SK-N-SH treated with all-trans-retinoic acid at 6 μM for 48 hours (cell line): ENCODE data around the gene CDC42EP3.

ENCODE experiments used
- ARNTL ChIP-seq: fragments of 450-650 bp; formaldehyde crosslinking; IDR thresholded peaks from 2 replicates; pipeline ENCODE4 v1.5.0; 2020; ENCODE audit warnings: low read depth, mild to moderate bottlenecking, moderate library complexity, borderline replicate concordance
- BACH2 ChIP-seq: fragments of 250-450 bp; sonication (Bioruptor Pico); IDR thresholded peaks from 2 replicates; pipeline ENCODE4 v1.9.0; 2021; ENCODE audit warnings: mild to moderate bottlenecking, borderline replicate concordance
- ESRRG ChIP-seq: fragments of 250-450 bp; sonication (Bioruptor Pico); IDR thresholded peaks from 2 replicates; pipeline ENCODE4 v1.6.1; 2021; ENCODE audit warnings: mild to moderate bottlenecking
- ISL1 ChIP-seq: fragments of 250-450 bp; sonication (Bioruptor Pico); IDR thresholded peaks from 2 replicates; pipeline ENCODE4 v2.1.2; 2022; ENCODE audit warnings: mild to moderate bottlenecking, moderate library complexity
- RARB ChIP-seq: fragments of 250-450 bp; sonication (Bioruptor Pico); IDR thresholded peaks from 2 replicates; pipeline ENCODE4 v1.8.0; 2021; ENCODE audit warnings: mild to moderate bottlenecking, moderate library complexity
- SNAI2 ChIP-seq: fragments of 250-450 bp; sonication (Bioruptor Pico); IDR thresholded peaks from 2 replicates; pipeline ENCODE4 v1.5.0; 2020; ENCODE audit warnings: mild to moderate bottlenecking, moderate library complexity
- ZFP3 ChIP-seq: fragments of 250-450 bp; sonication (Bioruptor Pico); IDR thresholded peaks from 2 replicates; pipeline ENCODE4 v1.5.0; 2020; ENCODE audit warnings: mild to moderate bottlenecking, moderate library complexity
- ZNF70 ChIP-seq: fragments of 450-650 bp; formaldehyde crosslinking; IDR thresholded peaks from 2 replicates; pipeline ENCODE4 v1.5.0; 2020; ENCODE audit warnings: mild to moderate bottlenecking, moderate library complexity
- TF ChIP-seq, protein P1 (sequence below): fragments of 250-450 bp; sonication (Bioruptor Pico); IDR thresholded peaks from 2 replicates; pipeline ENCODE4 v1.8.0; 2020; ENCODE audit warnings: mild to moderate bottlenecking, moderate library complexity, borderline replicate concordance
- TF ChIP-seq, protein P2 (sequence below): fragments of 250-450 bp; sonication (Bioruptor Pico); IDR thresholded peaks from 2 replicates; pipeline ENCODE4 v1.5.1; 2021; ENCODE audit warnings: mild to moderate bottlenecking, moderate library complexity

DNA sequence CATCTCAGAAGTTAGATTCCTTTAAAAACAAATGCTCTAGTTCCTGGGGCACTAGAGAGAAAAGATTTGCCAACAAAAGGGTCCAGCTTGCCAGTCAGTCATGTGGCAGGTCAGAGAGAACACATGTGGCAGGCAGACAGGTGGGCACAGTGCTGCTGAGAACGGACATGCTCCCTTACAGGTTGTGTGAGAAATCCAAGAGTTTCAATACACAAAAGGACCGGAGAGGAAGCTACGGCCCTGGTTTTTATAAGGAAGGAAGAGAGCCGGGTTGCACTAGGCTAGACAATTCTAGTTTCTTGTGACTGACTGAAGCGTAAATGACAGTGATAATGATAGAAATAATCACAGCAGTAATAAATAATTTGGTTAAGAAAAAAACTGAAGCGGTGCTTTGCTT, 18.3 kb downstream of the CDC42EP3 start:
- TF ChIP-seq ZFP3 (no peak), ARNTL (no peak), ESRRG (CRISPR knock-in tag) (no peak), RARB (CRISPR knock-in tag) (no peak), SNAI2 (CRISPR knock-in tag) (no peak), ISL1 (CRISPR knock-in tag) (no peak), BACH2 (CRISPR knock-in tag) (no peak), ZNF70 (CRISPR knock-in tag) (no peak)
- TF ChIP-seq, protein P1, sequence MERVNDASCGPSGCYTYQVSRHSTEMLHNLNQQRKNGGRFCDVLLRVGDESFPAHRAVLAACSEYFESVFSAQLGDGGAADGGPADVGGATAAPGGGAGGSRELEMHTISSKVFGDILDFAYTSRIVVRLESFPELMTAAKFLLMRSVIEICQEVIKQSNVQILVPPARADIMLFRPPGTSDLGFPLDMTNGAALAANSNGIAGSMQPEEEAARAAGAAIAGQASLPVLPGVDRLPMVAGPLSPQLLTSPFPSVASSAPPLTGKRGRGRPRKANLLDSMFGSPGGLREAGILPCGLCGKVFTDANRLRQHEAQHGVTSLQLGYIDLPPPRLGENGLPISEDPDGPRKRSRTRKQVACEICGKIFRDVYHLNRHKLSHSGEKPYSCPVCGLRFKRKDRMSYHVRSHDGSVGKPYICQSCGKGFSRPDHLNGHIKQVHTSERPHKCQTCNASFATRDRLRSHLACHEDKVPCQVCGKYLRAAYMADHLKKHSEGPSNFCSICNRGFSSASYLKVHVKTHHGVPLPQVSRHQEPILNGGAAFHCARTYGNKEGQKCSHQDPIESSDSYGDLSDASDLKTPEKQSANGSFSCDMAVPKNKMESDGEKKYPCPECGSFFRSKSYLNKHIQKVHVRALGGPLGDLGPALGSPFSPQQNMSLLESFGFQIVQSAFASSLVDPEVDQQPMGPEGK (CRISPR knock-in tag): no peak
- TF ChIP-seq, protein P2, sequence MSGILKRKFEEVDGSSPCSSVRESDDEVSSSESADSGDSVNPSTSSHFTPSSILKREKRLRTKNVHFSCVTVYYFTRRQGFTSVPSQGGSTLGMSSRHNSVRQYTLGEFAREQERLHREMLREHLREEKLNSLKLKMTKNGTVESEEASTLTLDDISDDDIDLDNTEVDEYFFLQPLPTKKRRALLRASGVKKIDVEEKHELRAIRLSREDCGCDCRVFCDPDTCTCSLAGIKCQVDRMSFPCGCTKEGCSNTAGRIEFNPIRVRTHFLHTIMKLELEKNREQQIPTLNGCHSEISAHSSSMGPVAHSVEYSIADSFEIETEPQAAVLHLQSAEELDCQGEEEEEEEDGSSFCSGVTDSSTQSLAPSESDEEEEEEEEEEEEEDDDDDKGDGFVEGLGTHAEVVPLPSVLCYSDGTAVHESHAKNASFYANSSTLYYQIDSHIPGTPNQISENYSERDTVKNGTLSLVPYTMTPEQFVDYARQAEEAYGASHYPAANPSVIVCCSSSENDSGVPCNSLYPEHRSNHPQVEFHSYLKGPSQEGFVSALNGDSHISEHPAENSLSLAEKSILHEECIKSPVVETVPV (CRISPR knock-in tag): no peak
